ENCODE results near the gene CLEC19A.

Gene CLEC19A

DNA sequence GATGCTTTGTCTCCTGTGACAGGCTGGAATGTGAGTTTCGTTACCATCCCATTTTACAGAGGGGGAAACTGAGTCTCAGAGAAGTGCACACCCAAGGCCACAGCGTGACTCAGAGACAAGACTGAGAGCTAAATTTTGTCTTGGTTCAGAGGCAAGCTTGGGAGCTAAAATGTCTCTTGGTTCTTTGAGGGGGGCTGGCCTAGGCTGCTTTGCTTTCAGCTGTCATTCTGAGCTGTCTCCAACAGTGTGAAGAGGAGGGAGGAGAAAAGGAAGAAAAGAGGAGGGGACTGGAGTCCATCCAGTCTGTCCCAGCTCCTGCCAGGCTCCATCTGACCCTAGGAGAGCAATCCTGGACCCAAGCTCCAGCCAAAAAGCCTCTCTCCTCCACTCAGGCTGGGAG lies at the start of gene CLEC19A:
Gene CLEC19A, plus strand, starts transcription at position 301 of the 400 bp plus-strand sequence. CDS start 121 bp downstream, outside the sequence.
- no peak for DNase-seq

DNA sequence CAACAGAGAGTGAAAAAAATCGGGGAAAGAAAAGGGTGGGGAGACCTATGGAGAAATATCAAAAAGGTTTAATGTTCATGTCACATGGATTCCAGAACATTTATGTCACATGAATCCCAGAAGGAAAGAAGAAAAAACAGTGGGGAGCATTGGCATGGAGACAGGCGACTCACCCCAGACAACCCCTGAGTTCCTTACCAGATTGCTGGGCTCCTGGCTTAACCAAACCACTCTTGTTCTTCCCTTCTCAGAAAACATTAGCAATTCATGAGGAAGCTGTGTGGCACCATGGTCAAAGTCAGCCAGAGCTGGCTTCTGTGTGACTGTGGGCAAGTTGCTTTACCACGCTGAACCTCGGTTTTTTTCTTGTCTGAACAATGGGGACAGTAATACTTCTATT lies 49.6 kb upstream of the CLEC19A start:
- no peak for DNase-seq

- no peak for DNase-seq
Observed at GRCh38 chr16:19236561-19237209, 48.8 kb upstream of the CLEC19A start.

GRCh38 chr16:19238406-19238805 lies 47.1 kb upstream of the CLEC19A start:
- DNase-seq, result no peak

- no peak for DNase-seq
Observed at GRCh38 chr16:19239511-19240155, 45.9 kb upstream of the CLEC19A start.

GRCh38 chr16:19240494-19240893 lies 45.0 kb upstream of the CLEC19A start:
- DNase-seq, result no peak

- DNase-seq, result no peak
Observed at GRCh38 chr16:19241512-19241911, 44.0 kb upstream of the CLEC19A start.

GRCh38 chr16:19242186-19242585 lies 43.3 kb upstream of the CLEC19A start:
- no peak for DNase-seq

DNA sequence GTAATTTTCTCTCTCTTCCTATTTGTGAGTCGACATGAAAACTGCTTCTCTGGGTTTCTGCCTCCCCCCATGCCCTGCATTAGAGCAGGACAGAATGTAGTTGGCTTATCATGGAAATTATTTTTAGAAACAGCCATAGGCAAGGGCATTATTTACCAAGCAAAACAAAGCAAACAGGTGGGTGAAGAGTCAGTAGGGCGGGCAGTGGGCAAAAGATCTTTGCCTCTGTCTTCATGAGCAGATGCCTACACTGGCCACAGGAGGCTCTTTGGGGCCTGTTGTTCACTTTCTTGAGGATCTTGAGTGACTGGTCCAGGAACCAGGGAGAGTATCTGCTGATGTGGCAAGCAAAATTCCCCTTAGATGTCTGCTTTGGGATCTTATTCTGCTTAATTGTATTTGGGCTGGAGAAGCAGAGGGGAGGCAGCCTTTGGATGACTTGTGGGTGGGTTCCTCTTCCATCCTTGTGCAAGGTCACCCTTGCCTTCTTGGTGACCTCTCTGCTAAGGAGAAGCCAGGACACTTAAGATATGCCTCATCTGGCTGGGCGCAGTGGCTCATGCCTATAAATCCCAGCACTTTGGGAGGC lies 42.5 kb upstream of the CLEC19A start:
- DNase-seq, result no peak

GRCh38 chr16:19245326-19245925 lies 40.1 kb upstream of the CLEC19A start:
- DNase-seq, result no peak

DNA sequence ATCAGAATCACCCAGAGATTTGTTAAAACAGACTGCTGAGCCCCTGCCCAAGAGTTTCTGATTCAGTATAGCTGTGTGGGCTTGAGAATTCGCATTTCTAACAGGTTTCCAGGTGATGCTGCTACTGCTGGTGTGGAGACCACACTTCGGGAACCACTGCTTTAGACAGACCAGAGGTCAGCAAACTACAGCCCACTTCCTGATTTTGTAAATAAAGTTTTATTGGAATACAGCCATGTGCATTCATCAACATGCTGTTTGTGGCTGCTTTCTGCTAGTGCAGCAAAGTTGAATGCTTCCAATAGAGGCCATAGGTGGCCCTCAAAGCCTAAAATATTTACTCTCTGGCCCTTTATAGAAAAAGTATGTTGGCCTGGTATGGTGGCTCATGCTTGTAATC lies 32.6 kb upstream of the CLEC19A start:
- DNase-seq, result no peak

DNA sequence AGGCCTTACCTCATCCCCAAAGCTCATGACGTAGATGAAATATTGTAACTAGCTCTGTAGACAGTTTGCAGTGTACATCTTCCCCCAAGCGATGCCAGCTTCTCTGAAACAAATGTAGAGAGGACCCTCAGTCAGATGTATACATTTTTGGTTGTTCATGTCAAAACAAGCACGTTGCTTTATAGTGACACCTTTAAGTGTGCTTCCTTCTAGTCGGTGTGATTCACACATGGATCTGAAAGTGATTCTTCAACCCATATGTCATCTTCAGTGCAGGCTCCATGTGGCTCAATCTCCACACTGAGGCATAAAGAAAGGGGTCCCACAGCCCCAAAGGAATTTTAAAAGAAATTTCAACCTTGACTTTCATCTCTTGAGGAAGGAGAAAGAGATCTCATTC lies 30.9 kb upstream of the CLEC19A start:
- no peak for DNase-seq

GRCh38 chr16:19264123-19264673 lies 21.3 kb upstream of the CLEC19A start:
- DNase-seq, result no peak

- DNase-seq, result no peak
Observed at GRCh38 chr16:19265380-19265930, 20.1 kb upstream of the CLEC19A start.

- DNase-seq, result no peak
Observed at GRCh38 chr16:19266774-19267173, 18.8 kb upstream of the CLEC19A start.

- DNase-seq, result no peak
Observed at GRCh38 chr16:19269098-19269497, 16.4 kb upstream of the CLEC19A start.

- DNase-seq, result no peak
Observed at GRCh38 chr16:19274165-19274797, 11.2 kb upstream of the CLEC19A start.

GRCh38 chr16:19278403-19278802 lies 7.1 kb upstream of the CLEC19A start:
- DNase-seq, result no peak

DNA sequence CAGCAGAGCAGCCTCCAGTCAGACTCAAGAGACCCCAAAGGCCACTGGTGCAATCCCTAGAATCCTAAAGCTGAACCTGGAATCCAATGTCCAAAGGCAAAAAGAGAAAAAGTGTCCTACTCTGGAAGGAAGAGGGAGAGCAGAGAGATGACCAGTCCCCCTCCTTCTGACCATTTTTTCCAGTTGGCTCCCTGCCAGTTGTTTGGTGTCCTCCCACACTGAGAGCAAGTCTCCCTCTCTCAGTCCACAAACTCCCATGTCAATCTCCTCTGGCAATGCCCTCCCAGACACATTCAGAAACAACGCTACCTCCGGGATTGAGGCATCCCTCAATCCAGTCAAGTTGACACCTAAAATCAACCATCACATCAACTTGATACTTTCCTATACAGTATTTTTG lies 4.3 kb upstream of the CLEC19A start:
- no peak for DNase-seq

DNA sequence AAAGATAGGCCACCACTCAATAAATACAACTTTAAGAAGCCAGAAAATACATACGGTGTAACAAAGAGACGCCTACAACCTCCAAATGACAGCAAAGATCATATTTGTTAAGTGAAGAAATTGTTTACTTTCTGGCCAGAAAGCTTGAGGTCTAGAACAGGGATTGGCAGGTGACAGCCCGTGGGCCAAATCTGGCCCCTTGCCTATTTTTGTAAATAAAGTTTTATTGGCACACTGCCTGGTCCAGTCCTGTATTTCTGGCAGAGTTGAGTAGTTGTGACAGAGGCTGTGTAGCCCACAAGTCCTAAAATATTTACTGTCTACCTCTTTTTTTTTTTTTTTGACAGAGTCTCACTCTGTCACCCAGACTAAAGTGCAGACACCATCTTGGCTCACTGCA lies 3.4 kb upstream of the CLEC19A start:
- no peak for DNase-seq

DNA sequence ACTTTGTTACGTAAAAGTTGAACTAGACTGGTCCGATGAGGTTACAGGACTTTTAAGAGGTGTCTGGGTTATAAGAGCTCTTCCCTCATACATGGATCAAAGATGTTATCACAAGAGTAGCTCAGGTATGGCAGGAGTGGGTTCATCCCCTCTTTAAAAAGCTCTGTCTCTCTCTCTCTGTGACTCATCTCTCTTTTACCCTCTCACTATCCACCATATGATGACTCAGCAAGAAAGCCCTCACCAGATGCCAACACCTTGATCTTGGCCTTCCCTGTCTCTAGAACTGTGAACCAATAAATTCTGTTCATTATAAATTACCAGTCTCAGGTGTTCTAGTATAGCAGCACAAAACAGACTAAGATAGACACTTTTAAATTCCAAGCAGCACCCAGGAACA lies 1.9 kb upstream of the CLEC19A start:
- no peak for DNase-seq

DNA sequence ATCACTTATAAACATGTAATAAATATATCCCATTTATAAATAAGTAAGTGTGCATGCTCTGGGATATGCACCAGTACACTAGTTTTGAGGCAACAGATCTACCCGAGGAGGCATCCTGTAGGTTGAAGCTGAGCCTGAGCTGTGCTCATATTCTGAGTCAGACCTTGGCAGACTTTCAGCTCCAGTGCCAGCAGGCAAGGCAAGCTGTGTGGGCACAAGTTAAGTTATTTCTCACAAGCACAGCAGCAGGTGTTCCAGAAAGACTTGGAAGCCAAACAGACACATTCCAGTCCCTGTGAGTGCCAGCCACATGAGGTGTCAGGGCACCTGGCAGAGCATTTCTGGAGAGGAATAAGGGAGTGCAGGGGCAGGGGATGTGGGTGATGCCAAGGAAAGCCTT lies 1.3 kb upstream of the CLEC19A start:
- no peak for DNase-seq

- DNase-seq, result no peak
Observed at GRCh38 chr16:19286827-19287226, 1.3 kb downstream of the CLEC19A start.
